Heart right ventricle (tissue), 16 donors: ENCODE results near the gene UGT8. TPM values are rescaled to one million over a fixed set of nuclear protein-coding genes. Genes with fewer than 3 reads are reported as not detected.

Experiments
- ATAC-seq, 8 donors: fragments of 200-7000 bp; cut with Tn5 transposase; one replicate each; pipeline ENCODE4 v1.9.1; 2020; ENCODE audit warnings: mild to moderate bottlenecking in 8 of 8, moderate library complexity in 8 of 8, moderate number of reproducible peaks in 1 of 8
- DNase-seq, 2 donors: peaks; one replicate each; pipeline ENCODE4 v3.0.0-alpha.2; 2020
- H3K27ac ChIP-seq, 10 donors: fragments of 200-600 bp; sonication (generic) in 2 of 10; one replicate each; pipeline versions ENCODE4 v1.5.0 to v1.8.0; 2020 to 2022; ENCODE audit warnings: mild to moderate bottlenecking in 3 of 10
- H3K27me3 ChIP-seq, 7 donors: fragments of 200-600 bp; one replicate each; pipeline ENCODE4 v1.8.0; 2021 to 2022; ENCODE audit warnings: mild to moderate bottlenecking in 2 of 7
- H3K36me3 ChIP-seq, 9 donors: fragments of 200-600 bp; sonication (generic) in 1 of 9; one replicate each; pipeline versions ENCODE4 v1.5.0 to v1.8.0; 2020 to 2022; ENCODE audit warnings: mild to moderate bottlenecking in 2 of 9
- H3K4me1 ChIP-seq, 9 donors: fragments of 200-600 bp; sonication (generic) in 1 of 9; one replicate each; pipeline versions ENCODE4 v1.5.0 to v1.8.0; 2020 to 2022; ENCODE audit warnings: mild to moderate bottlenecking in 4 of 9
- H3K4me3 ChIP-seq, 10 donors: fragments of 200-600 bp; sonication (generic) in 2 of 10; one replicate each; pipeline versions ENCODE4 v1.5.0 to v1.8.0; 2020 to 2022; ENCODE audit warnings: mild to moderate bottlenecking in 7 of 10, moderate library complexity in 2 of 10
- H3K9me3 ChIP-seq, 11 donors: fragments of 200-600 bp in 10 of 11; sonication (generic) in 2 of 11; one replicate each; pipeline versions ENCODE4 v1.5.0 to v1.8.0; 2013 to 2022; ENCODE audit warnings: mild to moderate bottlenecking in 2 of 11, control low read depth in 1 of 11, moderate library complexity in 1 of 11
- CTCF ChIP-seq, 9 donors: fragments of 200-600 bp; sonication (generic) in 2 of 9; IDR thresholded peaks; one replicate each; pipeline versions ENCODE4 v1.5.0 to v1.8.0; 2021 to 2022; ENCODE audit warnings: antibody characterized with exemption in 9 of 9, mild to moderate bottlenecking in 5 of 9, moderate library complexity in 1 of 9
- WGBS, 2 donors: extraction: QIAGEN DNeasy Blood & Tissue Kit; methylation state at CpG; one replicate each; pipeline ENCODE4 v1.1.7; 2013; ENCODE audit warnings: inconsistent platforms in 1 of 2; 5-methylcytosine and 5-hydroxymethylcytosine counted together
- intact Hi-C, 10 donors: fragments of 100-400 bp; cut with DNase I; formaldehyde crosslinking; loops; one replicate each; pipeline versions ENCODE4 v1.11.1 to v1.14.2; 2022
- polyA plus RNA-seq, 2 donors: library from polyadenylated mRNA; stranded (reverse); fragments of 200-250 nt; gene quantifications; one replicate each; pipeline ENCODE4 v1.2.3, GENCODE V29; 2013
- total RNA-seq, 10 donors: library from RNA; stranded (reverse); fragmentation: NEBNext Ultra II Directional in 3 of 10; extraction: Animal tissue kit (Norgen Biotek cat#: 25700) in 3 of 10; gene quantifications; one replicate each; pipeline versions ENCODE4 v1.2.1 to v1.2.4, GENCODE V29; 2021 to 2023
- donor health status: Arrhythmogenic right ventricular cardiomyopathy.
- donor health status: ischemic (EF 13 %, LVEDD 7.1; RV severe dilation, severe dysfunction).
- donor health status: healthy with polysubstance abuse.
- donor health status: DM: no; HTN: yes; CAD: no.
- donor health status: DM: no; HTN: no; CAD: no.
- donor health status: ischemic (EF 25% LVEDD 6.9; RV normal size, moderate dysfunction).
- donor health status: ischemic (EF 25% LVEDD 5.7; RV mildly dilated, moderate dysfunction).
- donor health status: healthy.
- donor health status: DM: yes; HTN: yes; CAD: no.
- donor health status: Ischemic cardiomyopathy.
- donor health status: ischemic (EF 35%, LVEDD 5.7; RV mildly dilated, moderate dysfunction).
- donor health status: nonischemic (EF 11% LVEDD 7.7; RV severe dilation, severe dysfunction).
- donor health status: DM: yes; HTN: yes; CAD: no.
- donor health status: PGD.
- donor health status: ischemic (EF 29% LVEDD 5.4; RV normal size, mild dysfunction).
- donor health status: nonischemic (EF 23%, LVEDD 6.1; RV moderate dilation, normal function).

The UGT8 gene
- total and polyA plus RNA-seq, 12 donors: 0.04 to 0.13 (median 0.09) TPM; not detected in 9

GRCh38 chr4:114677346-114677979 lies 78.9 kb downstream of the UGT8 start:
- TF ChIP-seq CTCF (IDR thresholded peaks at IDR 0.05): no peak
- Histone ChIP-seq H3K27me3 (no peaks in the 10 kb centered on the region), H3K36me3 (no peaks in the 10 kb centered on the region), H3K9me3 (no peaks in the 10 kb centered on the region), H3K27ac (no peak overlapping the region), H3K4me3 (no peak overlapping the region), H3K4me1 (no peaks in the 10 kb centered on the region)
- no peak for DNase-seq
- ATAC-seq: no peak
- 71 to 78% methylated on average over 1 of the region's 1 CpG for WGBS, 2 donors
- intact Hi-C loops: no loop called here

GRCh38 chr4:114684462-114684861 lies 85.9 kb downstream of the UGT8 start:
- intact Hi-C loops: loop anchor here in 1 of 10 donors (10.0 kb wide), 1 partner anchor 1280 kb away; no protein-coding TSS in a partner anchor
- no peak overlapping the region for H3K4me3 ChIP-seq
- H3K4me1 ChIP-seq: peaks cover 0 to 6% (median 0%) of the 10 kb centered on the region in 9 donors
- H3K36me3 ChIP-seq: no peaks in the 10 kb centered on the region
- H3K27ac ChIP-seq: no peak overlapping the region
- no peak for TF ChIP-seq CTCF (IDR thresholded peaks at IDR 0.05)
- no peak for DNase-seq
- no peaks in the 10 kb centered on the region for H3K27me3 ChIP-seq
- no peaks in the 10 kb centered on the region for H3K9me3 ChIP-seq
- no peak for ATAC-seq

- TF ChIP-seq CTCF (IDR thresholded peaks at IDR 0.05): no peak
- Histone ChIP-seq H3K9me3 (no peaks in the 10 kb centered on the region), H3K27ac (no peak overlapping the region), H3K4me3 (no peak overlapping the region), H3K27me3 (no peaks in the 10 kb centered on the region), H3K36me3 (no peaks in the 10 kb centered on the region), H3K4me1 (peaks cover 0 to 6% (median 0%) of the 10 kb centered on the region in 9 donors)
- WGBS, 2 donors: 44 to 47% methylated on average over 3 of the region's 3 CpGs
- no peak for ATAC-seq
- intact Hi-C loops: loop anchor here in 1 of 10 donors (10.0 kb wide), 1 partner anchor 1283 kb away; no protein-coding TSS in a partner anchor
- no peak for DNase-seq
These were observed 89.5 kb downstream of the UGT8 start for GRCh38 chr4:114688059-114688458.

- ATAC-seq: no peak
- intact Hi-C loops: loop anchor here in 9 of 10 donors (5.0 to 10.0 kb wide), 3 partner anchors 296 to 306 kb away; no protein-coding TSS in a partner anchor
- DNase-seq: no peak
These were observed 92.0 kb downstream of the UGT8 start for GRCh38 chr4:114690571-114690970.

More at GRCh38 chr4:114690571-114690970, 92.0 kb downstream of the UGT8 start:
- H3K36me3 ChIP-seq: no peaks in the 10 kb centered on the region
- H3K27me3 ChIP-seq: no peaks in the 10 kb centered on the region
- TF ChIP-seq CTCF (IDR thresholded peaks at IDR 0.05): no peak
- H3K27ac ChIP-seq: no peak overlapping the region
- peaks cover 0 to 6% (median 0%) of the 10 kb centered on the region in 9 donors for H3K4me1 ChIP-seq
- no peaks in the 10 kb centered on the region for H3K9me3 ChIP-seq
- H3K4me3 ChIP-seq: no peak overlapping the region
